NCI-H2171 treated with DMSO at 0.1 percent for 48 hours (cell line): Measurements from ENCODE around the gene EIF3J.
"Not testable (repeated sequence)": the region's sequence is repeated elsewhere in the genome, so short reads cannot be mapped to it uniquely, and the experiment has no call there.

ENCODE experiments used
- DNase-seq: peaks from one replicate; lab custom pipeline; 2025; lab: John Stamatoyannopoulos, UW

EIF3J gene, protein sequence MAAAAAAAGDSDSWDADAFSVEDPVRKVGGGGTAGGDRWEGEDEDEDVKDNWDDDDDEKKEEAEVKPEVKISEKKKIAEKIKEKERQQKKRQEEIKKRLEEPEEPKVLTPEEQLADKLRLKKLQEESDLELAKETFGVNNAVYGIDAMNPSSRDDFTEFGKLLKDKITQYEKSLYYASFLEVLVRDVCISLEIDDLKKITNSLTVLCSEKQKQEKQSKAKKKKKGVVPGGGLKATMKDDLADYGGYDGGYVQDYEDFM

DNA sequence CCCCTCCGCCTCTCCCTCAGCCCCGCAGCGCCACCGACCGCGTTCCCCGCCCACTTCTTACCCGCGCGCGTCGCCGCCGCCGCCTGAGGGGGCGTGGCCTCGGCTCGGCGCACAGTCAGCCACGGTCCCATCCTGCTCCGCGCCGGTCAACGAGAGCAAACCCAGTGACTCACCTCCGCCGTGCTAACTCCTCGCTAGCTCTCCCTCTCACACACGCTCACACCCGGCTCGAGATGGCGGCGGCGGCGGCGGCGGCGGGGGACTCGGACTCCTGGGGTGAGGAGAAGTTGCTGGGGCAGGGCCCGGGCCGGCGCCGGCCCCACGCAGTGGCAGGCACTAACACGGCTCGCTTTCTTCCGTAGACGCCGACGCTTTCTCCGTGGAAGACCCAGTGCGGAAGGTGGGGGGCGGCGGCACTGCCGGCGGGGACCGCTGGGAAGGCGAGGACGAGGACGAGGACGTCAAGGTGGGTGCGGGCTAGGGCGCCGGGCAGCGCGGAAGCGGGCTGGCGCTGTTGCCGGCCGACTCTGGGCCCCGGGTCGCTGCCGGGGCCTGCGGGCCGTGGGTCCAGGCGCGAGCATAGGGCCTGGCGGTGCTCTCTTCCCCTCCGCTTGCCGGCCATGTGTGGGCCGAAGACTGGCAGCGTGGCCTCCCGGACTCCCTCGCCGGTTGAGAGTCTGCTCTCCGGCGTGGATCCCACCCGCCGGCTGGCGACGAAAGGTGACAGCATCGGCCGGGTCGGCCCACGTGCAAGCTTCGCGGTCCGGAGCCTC is at the start of gene EIF3J:
EIF3J (plus strand) TSS at position 186 of the 773 bp plus-strand sequence; CDS start at position 234, 48 bp downstream.
- DNase-seq = peak; percentile 95

DNA sequence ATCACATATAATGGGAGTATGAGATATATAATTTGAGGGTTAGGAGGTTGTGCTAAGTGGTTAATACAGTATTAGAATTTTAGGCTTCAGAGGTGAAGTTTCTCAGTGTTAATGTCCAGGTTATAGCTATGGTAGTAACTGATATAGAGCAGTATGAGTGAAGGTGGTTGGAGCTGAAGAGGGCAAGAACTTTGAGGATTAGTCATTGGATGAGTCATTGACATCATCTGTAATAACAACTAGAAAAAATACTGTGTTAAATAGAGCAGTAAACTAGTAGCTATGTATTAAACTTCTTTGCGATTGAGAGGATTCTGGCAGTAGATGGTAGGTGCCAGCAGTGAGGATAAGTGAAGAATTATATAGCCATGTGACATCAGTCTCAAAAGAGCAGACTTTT is 47.5 kb upstream of the EIF3J start:
- no peak for DNase-seq

GRCh38 chr15:44490622-44491021 is 46.3 kb upstream of the EIF3J start:
- DNase-seq = no peak

DNA sequence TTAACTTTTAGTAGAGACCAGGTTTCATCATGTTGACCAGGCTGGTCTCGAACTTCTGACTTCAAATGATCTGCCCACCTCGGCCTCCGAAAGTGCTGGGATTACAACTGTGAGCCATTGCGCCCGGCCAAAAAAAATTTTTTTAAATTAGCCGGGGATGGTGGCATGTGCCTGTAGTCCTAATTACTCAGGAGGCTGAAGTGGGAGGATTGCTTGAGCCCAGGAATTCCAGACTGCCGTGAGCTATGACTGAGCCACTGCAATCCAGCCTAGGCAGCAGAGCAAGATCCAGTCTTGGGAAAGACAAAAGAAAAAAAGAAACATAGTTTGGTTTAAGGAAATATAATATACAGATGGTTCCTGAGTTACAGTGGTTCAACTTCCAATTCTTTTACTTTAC is 44.9 kb upstream of the EIF3J start:
- no peak for DNase-seq

- DNase-seq = no peak
These were observed 44.3 kb upstream of the EIF3J start for GRCh38 chr15:44492672-44493071.

- no peak for DNase-seq
These were observed 41.4 kb upstream of the EIF3J start for GRCh38 chr15:44495562-44495961.

- DNase-seq = no peak
These were observed 36.4 kb upstream of the EIF3J start for GRCh38 chr15:44500555-44500954.

GRCh38 chr15:44501768-44502366 is 35.1 kb upstream of the EIF3J start:
- peak; percentile 61 for DNase-seq

GRCh38 chr15:44516436-44516835 is 20.5 kb upstream of the EIF3J start:
- DNase-seq = no peak

DNA sequence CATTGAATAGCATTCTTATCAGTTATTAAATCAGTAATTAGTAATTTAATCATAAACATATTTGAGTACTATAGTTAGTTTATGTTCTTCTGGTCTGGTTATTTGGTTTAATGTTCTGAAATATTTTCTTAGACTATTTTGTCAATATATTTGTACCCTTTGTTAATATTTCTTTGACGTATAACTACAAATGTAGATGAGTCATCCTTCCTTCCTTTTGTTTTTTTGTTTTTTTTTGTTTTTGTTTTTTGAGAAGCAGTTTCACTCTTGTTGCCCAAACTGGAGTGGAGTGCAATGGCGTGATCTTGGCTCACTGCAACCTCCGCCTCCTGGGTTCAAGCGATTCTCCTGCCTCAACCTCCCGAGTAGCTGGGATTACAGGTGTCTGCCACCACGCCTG is 17.4 kb upstream of the EIF3J start:
- no peak for DNase-seq

GRCh38 chr15:44525018-44525417 is 11.9 kb upstream of the EIF3J start:
- DNase-seq = no peak

DNA sequence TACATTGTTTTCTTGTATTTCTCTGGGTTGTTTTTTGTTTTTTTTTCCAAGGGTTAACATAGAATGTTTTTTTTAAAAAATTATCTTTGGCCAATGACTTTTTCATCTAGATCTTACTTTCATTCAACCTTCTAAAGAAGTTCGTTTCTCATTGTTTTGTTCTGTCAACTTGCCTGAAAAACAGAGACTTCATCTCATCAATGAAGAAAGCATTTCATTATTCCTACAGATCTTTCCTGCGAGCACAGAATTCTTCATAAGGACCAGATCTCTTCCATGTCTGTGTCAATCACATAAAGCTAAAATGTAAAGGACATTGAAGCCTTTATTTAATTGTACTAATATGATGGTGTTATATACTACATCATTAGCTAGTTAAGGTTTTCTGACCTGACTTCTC is 9.7 kb upstream of the EIF3J start:
- DNase-seq = no peak

DNA sequence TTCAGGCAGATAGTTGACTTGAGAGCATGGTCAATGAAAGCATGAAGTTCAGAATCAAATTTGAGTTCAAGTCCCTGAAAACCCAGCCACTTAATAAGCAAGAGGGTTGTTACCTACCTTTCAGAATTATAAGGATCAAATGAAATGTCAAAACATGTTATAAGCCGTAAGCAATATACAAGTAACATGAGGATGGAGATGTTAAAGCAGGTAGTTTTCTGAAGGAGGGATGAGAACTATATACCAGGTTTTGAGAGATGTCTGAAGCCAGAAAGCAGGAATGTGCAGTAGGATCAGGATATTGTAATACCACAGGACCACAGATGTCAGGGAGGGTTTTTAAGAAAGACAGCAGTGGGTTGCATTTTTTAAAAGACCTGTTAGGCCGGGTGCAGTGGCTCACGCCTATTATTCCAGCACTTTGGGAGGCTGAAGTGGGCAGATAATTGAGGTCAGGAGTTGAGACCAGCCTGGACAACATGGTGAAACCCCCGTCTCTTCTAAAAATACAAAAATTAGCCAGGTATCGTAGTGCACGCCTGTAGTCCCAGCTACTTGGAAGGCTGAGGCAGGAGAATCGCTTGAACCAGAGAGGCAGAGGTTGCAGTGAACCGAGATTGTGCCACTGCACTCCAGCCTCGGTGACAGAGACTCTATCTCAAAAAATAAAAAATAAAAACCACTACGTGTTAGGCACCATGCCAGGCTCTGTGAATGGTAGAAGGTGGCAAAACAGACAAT is 6.9 kb upstream of the EIF3J start:
- no peak for DNase-seq

DNA sequence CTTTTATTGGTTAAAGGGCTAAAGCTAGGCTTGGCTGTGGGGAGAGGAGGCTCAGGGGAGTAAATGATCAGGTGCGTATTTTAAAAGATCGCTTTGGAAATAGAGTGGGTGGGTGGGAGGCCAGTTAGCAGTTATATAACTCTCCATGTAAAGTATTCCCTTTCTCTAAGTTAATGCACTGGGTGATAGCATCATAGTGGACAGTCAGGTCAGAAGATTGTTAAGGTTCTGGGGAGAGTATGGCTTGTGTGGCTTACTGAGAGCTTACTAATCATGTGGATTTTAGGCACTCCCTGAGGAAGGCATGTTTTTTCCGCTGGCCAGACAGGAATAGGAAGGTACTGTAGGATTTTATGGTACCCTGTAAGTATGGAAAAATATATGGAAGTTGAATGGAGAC is 6.3 kb upstream of the EIF3J start:
- no peak for DNase-seq

GRCh38 chr15:44532275-44532674 is 4.7 kb upstream of the EIF3J start:
- not testable (repeated sequence) for DNase-seq

- DNase-seq = no peak
These were observed 4.3 kb upstream of the EIF3J start for GRCh38 chr15:44532689-44533088.

DNA sequence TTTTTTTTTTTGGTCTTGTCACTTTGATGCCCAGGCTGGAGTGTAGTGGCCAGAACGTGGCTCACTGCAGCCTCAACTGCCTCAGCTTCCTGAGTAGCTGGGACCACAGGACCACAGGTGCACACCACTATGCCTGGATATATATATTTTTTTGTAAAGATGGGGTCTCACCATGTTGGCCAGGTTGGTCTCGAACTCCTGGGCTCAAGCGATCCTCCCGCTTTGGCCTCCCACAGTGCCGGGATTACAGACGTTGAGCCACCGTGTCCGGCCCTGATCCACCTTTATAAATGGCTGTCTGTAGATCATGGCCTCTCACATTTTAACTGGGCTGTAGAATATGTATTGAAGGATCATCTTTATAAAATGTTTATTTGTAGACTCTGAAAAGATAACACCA is 1.9 kb upstream of the EIF3J start:
- no peak for DNase-seq

DNA sequence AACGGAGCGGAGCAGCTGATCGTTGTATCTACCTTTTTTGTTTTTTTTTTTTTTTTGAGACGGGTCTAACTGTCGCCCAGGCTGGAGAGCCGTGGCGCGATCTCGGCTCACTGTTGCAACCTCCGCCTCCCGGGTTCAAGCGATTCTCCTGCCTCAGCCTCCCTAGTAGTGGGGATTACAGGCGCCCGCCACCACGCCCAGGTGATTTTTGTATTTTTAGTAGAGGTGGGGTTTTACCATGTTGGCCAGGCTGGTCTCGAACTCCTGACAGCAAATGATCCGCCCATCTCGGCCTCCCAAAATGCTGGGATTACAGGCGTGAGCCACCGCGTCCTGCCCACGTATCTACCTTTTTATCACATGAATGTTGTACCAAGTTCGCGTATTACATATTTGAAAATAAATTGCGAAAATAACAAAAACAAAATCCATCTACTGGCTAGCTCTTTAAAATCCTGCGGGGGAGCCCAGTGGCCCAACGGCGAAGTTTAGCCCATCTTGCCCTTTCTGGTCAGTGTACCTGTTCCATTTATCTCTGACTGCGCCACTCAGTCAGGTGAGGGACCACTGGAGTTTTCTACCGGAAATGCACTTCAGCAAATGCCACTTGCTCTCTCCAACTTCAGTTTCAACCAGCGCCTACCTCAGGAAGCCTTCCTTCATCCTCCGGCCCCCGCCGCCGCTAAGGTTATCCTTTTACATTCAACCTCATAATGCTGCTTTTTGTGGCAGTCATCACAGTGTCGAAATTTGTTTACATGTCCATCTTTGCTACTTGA is 1.2 kb upstream of the EIF3J start:
- DNase-seq = no peak

DNA sequence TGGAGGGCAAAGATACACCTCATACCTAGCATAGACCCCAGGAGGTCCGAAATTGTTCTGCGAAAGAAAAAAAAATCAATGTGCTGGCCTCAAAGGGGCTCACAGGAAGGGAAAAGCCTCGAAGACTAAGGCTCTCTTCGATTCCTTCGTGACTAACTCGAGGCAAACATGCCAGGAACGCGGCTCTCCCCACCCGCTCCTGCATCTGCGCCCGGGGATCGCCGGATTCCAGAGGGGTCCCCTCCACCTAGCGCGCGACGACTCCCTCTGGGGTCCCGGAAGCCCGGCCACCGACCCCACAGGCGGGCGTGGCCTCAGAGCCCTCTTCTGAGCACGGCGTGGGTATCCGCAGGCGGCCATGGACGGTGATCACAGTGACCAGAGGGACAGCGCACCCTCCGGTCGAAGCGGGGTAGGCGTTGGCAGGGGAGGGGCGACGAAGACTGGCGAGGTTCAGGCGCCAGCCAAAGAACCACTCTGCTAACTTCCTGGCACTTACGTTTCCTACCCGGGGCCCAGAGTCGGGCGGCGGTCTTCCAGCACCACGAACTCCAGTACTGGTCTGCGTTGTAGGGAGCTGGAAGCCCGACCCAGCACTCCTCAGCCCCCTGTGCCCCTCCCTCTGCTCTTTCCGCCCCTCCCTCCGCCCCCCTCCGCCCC is 515 bp upstream of the EIF3J start:
- DNase-seq = no peak

- DNase-seq = no peak
These were observed 841 bp downstream of the EIF3J start for GRCh38 chr15:44537735-44538240.
